AG10803 (cell line): Measurements from ENCODE around the gene PLEKHM3.
A peak's percentile ranks its signal among the peaks of the same experiment; 100 is the strongest.

Experiments
- DNase-seq: peaks from one replicate; pipeline ENCODE4 v3.0.0; 2010; ENCODE audit warnings: low read depth
- H3K4me3 ChIP-seq: 2 replicates; pipeline ENCODE4 v1.5.1; 2011; ENCODE audit warnings: mild to moderate bottlenecking, low read length, control low read depth
- TF ChIP-seq, protein P1 (sequence below): conservative IDR thresholded peaks from 2 replicates; pipeline ENCODE4 v1.5.1; 2011; ENCODE audit warnings: mild to moderate bottlenecking, low read length, control low read depth, inconsistent platforms

The PLEKHM3 gene

DNA sequence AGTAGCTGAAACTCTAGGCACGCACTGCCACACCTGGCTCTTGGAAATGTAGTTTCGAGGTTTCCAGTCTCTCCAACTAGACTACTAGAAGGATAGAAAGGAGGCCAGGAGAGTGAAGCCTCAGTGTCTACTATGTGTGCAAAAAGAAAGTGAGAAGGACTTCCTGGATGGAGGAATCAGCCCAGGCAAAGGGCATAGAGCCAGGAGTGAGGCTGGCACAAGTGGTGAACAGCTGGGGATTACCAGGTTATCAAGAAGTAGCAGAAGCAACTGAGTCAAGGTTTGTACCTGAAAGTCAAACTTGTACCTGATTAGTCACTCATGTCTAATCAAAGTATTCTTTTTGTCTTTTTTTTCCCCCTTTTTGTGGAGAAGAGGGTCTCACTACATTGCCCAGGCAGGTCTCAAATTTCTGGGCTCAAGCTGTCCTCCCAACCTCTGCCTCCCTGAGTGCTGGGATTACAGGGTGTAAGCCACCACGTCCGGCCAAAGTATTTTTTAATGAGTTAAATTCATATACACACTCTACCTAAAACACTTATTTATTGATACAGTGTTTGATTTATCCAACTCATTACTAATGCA lies 246.9 kb downstream of the PLEKHM3 start:
- TF ChIP-seq, protein P1, sequence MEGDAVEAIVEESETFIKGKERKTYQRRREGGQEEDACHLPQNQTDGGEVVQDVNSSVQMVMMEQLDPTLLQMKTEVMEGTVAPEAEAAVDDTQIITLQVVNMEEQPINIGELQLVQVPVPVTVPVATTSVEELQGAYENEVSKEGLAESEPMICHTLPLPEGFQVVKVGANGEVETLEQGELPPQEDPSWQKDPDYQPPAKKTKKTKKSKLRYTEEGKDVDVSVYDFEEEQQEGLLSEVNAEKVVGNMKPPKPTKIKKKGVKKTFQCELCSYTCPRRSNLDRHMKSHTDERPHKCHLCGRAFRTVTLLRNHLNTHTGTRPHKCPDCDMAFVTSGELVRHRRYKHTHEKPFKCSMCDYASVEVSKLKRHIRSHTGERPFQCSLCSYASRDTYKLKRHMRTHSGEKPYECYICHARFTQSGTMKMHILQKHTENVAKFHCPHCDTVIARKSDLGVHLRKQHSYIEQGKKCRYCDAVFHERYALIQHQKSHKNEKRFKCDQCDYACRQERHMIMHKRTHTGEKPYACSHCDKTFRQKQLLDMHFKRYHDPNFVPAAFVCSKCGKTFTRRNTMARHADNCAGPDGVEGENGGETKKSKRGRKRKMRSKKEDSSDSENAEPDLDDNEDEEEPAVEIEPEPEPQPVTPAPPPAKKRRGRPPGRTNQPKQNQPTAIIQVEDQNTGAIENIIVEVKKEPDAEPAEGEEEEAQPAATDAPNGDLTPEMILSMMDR, result no peak
- no peak for DNase-seq
- H3K4me3 ChIP-seq, result no peak overlapping the region

DNA sequence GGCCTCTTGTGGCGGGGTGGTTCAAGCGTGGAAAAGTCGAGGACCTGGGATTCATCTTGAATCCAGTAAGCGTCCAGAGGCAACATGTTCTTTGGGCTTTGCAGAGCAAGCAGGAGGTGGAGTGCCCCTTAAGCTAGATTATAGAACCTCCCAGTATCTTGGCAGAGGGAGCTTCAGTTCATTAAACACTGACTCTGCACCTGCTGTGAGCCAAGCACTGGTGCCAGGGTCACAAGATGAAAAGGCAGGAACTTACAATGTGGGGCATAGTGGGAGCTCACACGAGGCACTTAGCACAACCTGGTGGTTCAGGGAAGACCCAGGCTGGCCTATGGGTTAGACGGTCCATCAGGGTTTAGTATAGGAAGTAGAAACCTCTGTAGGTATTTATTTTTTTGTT lies 248.2 kb downstream of the PLEKHM3 start:
- H3K4me3 ChIP-seq, result no peak overlapping the region
- DNase-seq, result no peak

DNA sequence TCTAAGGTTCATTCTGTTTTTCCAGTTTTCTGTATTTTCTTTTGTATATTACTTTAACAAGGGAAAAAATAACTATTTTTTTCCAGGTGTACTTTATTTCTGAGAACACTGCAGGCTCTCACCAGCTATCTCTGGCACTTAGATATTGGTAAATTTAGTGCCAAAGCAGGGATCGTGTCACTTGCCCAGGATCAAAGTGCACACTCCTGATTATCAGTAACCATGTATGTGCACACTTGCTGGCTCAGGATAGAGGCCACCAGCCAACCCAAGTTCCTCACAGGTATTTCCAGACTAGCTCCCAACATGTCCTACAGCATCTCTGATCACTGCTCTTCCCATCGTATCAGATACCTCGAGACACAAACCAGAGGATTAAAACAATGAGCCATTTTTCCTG lies 249.9 kb downstream of the PLEKHM3 start:
- no peak overlapping the region for H3K4me3 ChIP-seq
- no peak for DNase-seq
- TF ChIP-seq, protein P1, result no peak

More for the DNA sequence above, 248.2 kb downstream of the PLEKHM3 start:
- TF ChIP-seq, protein P1, result no peak

DNA sequence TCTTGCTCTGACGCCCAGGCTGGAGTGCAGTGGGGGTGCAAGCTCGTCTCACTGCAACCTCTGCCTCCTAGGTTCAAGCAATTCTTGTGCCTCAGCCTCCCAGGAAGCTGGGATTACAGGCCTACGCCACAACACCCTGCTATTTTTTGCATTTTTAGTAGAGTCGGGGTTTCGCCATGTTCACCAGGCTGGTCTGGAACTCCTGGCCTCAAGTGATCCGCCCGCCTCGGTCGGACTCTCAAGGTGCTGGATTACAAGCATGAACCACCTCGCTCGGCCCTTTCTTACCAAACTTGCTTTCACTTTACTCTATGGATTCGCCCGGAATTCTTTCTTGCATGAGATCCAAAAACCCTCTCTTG lies 252.5 kb downstream of the PLEKHM3 start:
- H3K4me3 ChIP-seq, result no peak overlapping the region
- TF ChIP-seq, protein P1, result no peak
- no peak for DNase-seq

DNA sequence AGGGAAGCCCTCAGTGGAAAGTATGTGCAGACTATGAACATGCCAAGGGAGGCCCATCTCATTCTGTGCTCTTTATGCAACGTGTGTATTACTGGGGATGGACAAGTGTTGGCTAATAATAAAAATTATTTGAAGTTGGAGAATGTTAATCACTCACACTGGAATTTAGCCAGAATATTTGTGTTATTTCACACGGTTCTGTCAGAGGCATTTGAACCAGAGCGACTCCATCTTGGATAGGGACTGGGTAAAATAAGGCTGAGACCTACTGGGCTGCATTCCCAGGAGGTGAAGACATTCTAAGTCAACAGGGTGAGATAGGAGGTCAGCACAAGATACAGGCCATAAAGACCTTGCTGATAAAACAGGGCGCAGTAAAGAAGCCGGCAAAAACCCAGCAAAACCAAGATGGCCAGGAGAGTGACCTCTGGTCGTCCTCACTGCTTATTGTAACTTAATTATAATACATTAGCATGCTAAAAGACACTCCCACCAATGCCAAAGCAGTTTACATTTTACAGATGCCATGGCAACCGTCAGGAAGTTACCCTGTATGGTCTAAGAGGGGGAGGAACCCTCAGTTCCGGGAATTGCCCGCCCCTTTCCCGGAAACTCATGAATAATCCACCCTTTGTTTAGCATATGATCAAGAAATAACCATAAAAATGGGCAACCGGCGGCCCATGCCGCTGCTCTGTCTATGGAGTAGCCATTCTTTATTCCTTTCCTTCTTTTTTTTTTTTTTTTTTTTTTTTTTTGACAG lies 253.1 kb downstream of the PLEKHM3 start:
- no peak overlapping the region for H3K4me3 ChIP-seq

DNA sequence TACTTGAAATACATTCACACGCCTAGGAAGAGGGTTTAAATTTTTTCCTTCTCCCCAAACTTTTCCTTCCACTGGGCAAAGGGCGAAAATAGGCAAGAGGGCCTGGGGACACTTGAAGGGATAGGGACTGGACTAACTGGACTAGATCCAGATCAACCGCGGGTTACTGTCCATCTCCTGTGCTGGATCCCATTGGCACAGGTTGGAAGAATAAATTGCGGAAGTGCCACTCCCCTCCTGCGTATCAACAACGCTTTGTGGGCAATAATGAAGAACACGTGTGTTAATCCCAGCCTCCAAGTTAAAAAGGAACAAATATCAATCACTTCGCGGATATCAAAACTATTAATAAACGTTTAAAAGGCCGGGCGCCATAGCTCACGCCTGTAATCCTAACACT lies 253.9 kb downstream of the PLEKHM3 start:
- no peak overlapping the region for H3K4me3 ChIP-seq
- no peak for DNase-seq
- TF ChIP-seq, protein P1, result no peak

More for the DNA sequence above, 253.1 kb downstream of the PLEKHM3 start:
- DNase-seq, result peak; percentile 22
- TF ChIP-seq, protein P1, result no peak
